ENCODE results near the gene SLC7A9.

- TF ChIP-seq, protein P1, sequence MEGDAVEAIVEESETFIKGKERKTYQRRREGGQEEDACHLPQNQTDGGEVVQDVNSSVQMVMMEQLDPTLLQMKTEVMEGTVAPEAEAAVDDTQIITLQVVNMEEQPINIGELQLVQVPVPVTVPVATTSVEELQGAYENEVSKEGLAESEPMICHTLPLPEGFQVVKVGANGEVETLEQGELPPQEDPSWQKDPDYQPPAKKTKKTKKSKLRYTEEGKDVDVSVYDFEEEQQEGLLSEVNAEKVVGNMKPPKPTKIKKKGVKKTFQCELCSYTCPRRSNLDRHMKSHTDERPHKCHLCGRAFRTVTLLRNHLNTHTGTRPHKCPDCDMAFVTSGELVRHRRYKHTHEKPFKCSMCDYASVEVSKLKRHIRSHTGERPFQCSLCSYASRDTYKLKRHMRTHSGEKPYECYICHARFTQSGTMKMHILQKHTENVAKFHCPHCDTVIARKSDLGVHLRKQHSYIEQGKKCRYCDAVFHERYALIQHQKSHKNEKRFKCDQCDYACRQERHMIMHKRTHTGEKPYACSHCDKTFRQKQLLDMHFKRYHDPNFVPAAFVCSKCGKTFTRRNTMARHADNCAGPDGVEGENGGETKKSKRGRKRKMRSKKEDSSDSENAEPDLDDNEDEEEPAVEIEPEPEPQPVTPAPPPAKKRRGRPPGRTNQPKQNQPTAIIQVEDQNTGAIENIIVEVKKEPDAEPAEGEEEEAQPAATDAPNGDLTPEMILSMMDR (IDR thresholded peaks at IDR 0.05) = no peak
- TF ChIP-seq RAD21 (conservative IDR thresholded peaks at IDR 0.05 in 1 of 2, IDR thresholded peaks at IDR 0.05 in 1 of 2) = no peak
- no peak for TF ChIP-seq EP300 (IDR thresholded peaks at IDR 0.05)
These were observed 6.3 kb downstream of the SLC7A9 start for GRCh38 chr19:32863301-32863700.
